Neural cell (in vitro differentiated cells): ENCODE results near the gene PKIB. TPM values are rescaled to one million over a fixed set of nuclear protein-coding genes. Genes with fewer than 3 reads are reported as not detected.

Experiments used
- H2AFZ ChIP-seq: fragments of 200-600, 300-800 bp; sonication (generic), shearing (Covaris generic); 2 replicates; pipeline ENCODE4 v1.6.0; 2014; ENCODE audit warnings: low read depth, mild to moderate bottlenecking, antibody characterized with exemption, low read length, moderate library complexity
- H3F3A ChIP-seq: fragments of 200-600 bp; shearing (Covaris generic); 2 replicates; pipeline ENCODE4 v1.6.1; 2016; ENCODE audit warnings: mild to moderate bottlenecking, moderate library complexity, mixed read lengths, antibody characterized with exemption, low read length; ENCODE audit not compliant: insufficient read depth, poor library complexity, severe bottlenecking
- H3K27ac ChIP-seq: fragments of 200-600, 300-800 bp; sonication (generic), shearing (Covaris generic); 2 replicates; pipeline ENCODE4 v1.5.1; 2014; ENCODE audit warnings: mild to moderate bottlenecking, low read length, moderate library complexity
- H3K27me3 ChIP-seq: fragments of 300-800, 200-600 bp; sonication (generic), shearing (Covaris generic); 2 replicates; pipeline ENCODE4 v1.6.0; 2014; ENCODE audit warnings: mild to moderate bottlenecking, low read depth, low read length, moderate library complexity; ENCODE audit not compliant: insufficient read depth
- H3K36me3 ChIP-seq: fragments of 300-800, 200-600 bp; sonication (generic), shearing (Covaris generic); 2 replicates; pipeline ENCODE4 v1.5.1; 2014; ENCODE audit warnings: mild to moderate bottlenecking, antibody characterized with exemption, low read length, moderate library complexity; ENCODE audit not compliant: insufficient read depth
- H3K4me2 ChIP-seq: fragments of 300-800, 200-600 bp; sonication (generic), shearing (Covaris generic); 2 replicates; pipeline ENCODE4 v1.6.0; 2014; ENCODE audit warnings: mild to moderate bottlenecking, low read length
- H3K4me3 ChIP-seq: fragments of 300-800, 200-600 bp; sonication (generic), shearing (Covaris generic); 2 replicates; pipeline ENCODE4 v1.5.1; 2014; ENCODE audit warnings: mild to moderate bottlenecking, low read length, moderate library complexity
- H3K79me2 ChIP-seq: fragments of 200-600 bp; shearing (Covaris generic); replicated peaks from 2 replicates; pipeline ENCODE4 v1.6.0; 2014; ENCODE audit warnings: mild to moderate bottlenecking, low read length, moderate library complexity; ENCODE audit not compliant: insufficient read depth
- H3K9ac ChIP-seq: fragments of 300-800, 200-600 bp; sonication (generic), shearing (Covaris generic); 2 replicates; pipeline ENCODE4 v1.6.1; 2016; ENCODE audit warnings: mild to moderate bottlenecking, low read length, mixed read lengths
- H3K9me2 ChIP-seq: fragments of 200-600 bp; shearing (Covaris generic); 2 replicates; pipeline ENCODE4 v1.6.1; 2016; ENCODE audit warnings: mild to moderate bottlenecking, low read length, mixed read lengths; ENCODE audit not compliant: insufficient read depth
- H3K9me3 ChIP-seq: fragments of 200-600, 300-800 bp; sonication (generic), shearing (Covaris generic); 2 replicates; pipeline ENCODE4 v1.6.1; 2016; ENCODE audit warnings: mild to moderate bottlenecking, mixed run types, low read length, moderate library complexity, mixed read lengths
- H4K20me1 ChIP-seq: fragments of 200-600 bp; shearing (Covaris generic); 2 replicates; pipeline ENCODE4 v1.6.1; 2016; ENCODE audit warnings: mild to moderate bottlenecking, mixed run types; ENCODE audit not compliant: insufficient read depth
- EP300 ChIP-seq: fragments of 450-650 bp; conservative IDR thresholded peaks from 2 replicates; pipeline ENCODE4 v1.6.1; 2014; ENCODE audit warnings: antibody characterized with exemption, mild to moderate bottlenecking, moderate library complexity; ENCODE audit not compliant: poor library complexity, severe bottlenecking
- EZH2 ChIP-seq: fragments of 200-600, 300-800 bp; shearing (Covaris generic), sonication (generic); IDR thresholded peaks from 2 replicates; pipeline ENCODE4 v1.6.1; 2014; ENCODE audit warnings: antibody characterized with exemption, low read length, borderline replicate concordance, mild to moderate bottlenecking; ENCODE audit not compliant: insufficient read depth, poor library complexity, severe bottlenecking
- MXI1 ChIP-seq: fragments of 450-650 bp; conservative IDR thresholded peaks from 2 replicates; pipeline ENCODE4 v1.6.1; 2014; ENCODE audit warnings: antibody characterized with exemption, mild to moderate bottlenecking; ENCODE audit not compliant: poor library complexity, severe bottlenecking
- POLR2AphosphoS5 ChIP-seq: IDR thresholded peaks from 2 replicates; pipeline ENCODE4 v1.6.1; 2012
- RAD21 ChIP-seq: fragments of 450-650 bp; conservative IDR thresholded peaks from 2 replicates; pipeline ENCODE4 v1.6.1; 2014; ENCODE audit warnings: antibody characterized with exemption, mild to moderate bottlenecking, moderate library complexity
- REST ChIP-seq: IDR thresholded peaks from 2 replicates; pipeline ENCODE4 v1.6.1; 2012; ENCODE audit warnings: borderline replicate concordance
- SMC3 ChIP-seq: fragments of 450-650 bp; conservative IDR thresholded peaks from 2 replicates; pipeline ENCODE4 v1.6.1; 2014; ENCODE audit warnings: antibody characterized with exemption, mild to moderate bottlenecking, moderate library complexity; ENCODE audit not compliant: poor library complexity
- TAF1 ChIP-seq: IDR thresholded peaks from 2 replicates; pipeline ENCODE4 v1.6.1; 2012; ENCODE audit warnings: low read depth
- polyA plus RNA-seq: library from polyadenylated mRNA; depleted of rRNA; stranded (reverse); fragments of >200 nt; gene quantifications from 2 replicates; pipeline ENCODE4 v1.2.3, GENCODE V29; 2014
- TF ChIP-seq, protein P1 (sequence below): fragments of 450-650 bp; IDR thresholded peaks from 2 replicates; pipeline ENCODE4 v1.5.1; 2014; ENCODE audit warnings: antibody characterized with exemption, mild to moderate bottlenecking, moderate library complexity; ENCODE audit not compliant: poor library complexity, severe bottlenecking

PKIB gene
- polyA plus RNA-seq, 1 donor from 2014 or later: 22.8 TPM

DNA sequence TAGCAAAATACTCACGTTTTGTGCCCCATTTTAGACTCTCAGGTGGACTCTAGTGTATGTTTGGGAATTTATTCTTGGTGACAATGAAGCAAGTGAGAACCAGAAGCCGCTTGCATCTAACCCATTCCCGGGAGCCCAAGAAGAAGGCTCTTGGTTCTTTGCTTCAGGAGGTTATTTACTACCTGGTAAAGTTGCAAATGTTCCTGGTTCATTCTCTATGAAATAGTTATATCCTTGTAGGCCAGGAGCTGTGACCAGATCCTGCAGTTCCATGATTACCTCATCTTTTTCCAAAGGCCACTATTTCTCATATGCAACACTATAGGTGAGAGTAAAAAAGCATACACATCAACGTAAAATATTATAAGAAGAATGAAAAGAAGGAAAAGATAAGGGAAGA, 108.4 kb downstream of the PKIB start:
- H3K79me2 ChIP-seq: no peaks in the 10 kb centered on the region
- no peak overlapping the region for H2AFZ ChIP-seq
- H3K36me3 ChIP-seq: no peaks in the 10 kb centered on the region
- no peak overlapping the region for H3K4me2 ChIP-seq
- H3K9me3 ChIP-seq: no peaks in the 10 kb centered on the region
- no peaks in the 10 kb centered on the region for H3K27me3 ChIP-seq
- H3K9me2 ChIP-seq: no peaks in the 10 kb centered on the region
- no peaks in the 10 kb centered on the region for H4K20me1 ChIP-seq
- no peak overlapping the region for H3K9ac ChIP-seq
- H3F3A ChIP-seq: no peaks in the 10 kb centered on the region
- no peak overlapping the region for H3K27ac ChIP-seq
- no peak for TF ChIP-seq RAD21
- TF ChIP-seq, protein P1, sequence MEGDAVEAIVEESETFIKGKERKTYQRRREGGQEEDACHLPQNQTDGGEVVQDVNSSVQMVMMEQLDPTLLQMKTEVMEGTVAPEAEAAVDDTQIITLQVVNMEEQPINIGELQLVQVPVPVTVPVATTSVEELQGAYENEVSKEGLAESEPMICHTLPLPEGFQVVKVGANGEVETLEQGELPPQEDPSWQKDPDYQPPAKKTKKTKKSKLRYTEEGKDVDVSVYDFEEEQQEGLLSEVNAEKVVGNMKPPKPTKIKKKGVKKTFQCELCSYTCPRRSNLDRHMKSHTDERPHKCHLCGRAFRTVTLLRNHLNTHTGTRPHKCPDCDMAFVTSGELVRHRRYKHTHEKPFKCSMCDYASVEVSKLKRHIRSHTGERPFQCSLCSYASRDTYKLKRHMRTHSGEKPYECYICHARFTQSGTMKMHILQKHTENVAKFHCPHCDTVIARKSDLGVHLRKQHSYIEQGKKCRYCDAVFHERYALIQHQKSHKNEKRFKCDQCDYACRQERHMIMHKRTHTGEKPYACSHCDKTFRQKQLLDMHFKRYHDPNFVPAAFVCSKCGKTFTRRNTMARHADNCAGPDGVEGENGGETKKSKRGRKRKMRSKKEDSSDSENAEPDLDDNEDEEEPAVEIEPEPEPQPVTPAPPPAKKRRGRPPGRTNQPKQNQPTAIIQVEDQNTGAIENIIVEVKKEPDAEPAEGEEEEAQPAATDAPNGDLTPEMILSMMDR: no peak
- no peak for TF ChIP-seq MXI1
- TF ChIP-seq EZH2: no peak
- no peak for TF ChIP-seq REST
- no peak for TF ChIP-seq POLR2AphosphoS5
- no peak for TF ChIP-seq TAF1
- no peak for TF ChIP-seq SMC3
- no peak for TF ChIP-seq EP300
- H3K4me3 ChIP-seq: no peak overlapping the region

GRCh38 chr6:122719176-122719575, 109.0 kb downstream of the PKIB start:
- Histone ChIP-seq H3K4me3 (no peak overlapping the region), H2AFZ (no peak overlapping the region), H3K9me3 (no peaks in the 10 kb centered on the region), H3K9ac (no peak overlapping the region), H3K27ac (no peak overlapping the region), H3K36me3 (no peaks in the 10 kb centered on the region), H3K4me2 (no peak overlapping the region), H3K79me2 (no peaks in the 10 kb centered on the region), H4K20me1 (no peaks in the 10 kb centered on the region), H3F3A (no peaks in the 10 kb centered on the region), H3K9me2 (no peaks in the 10 kb centered on the region), H3K27me3 (no peaks in the 10 kb centered on the region)
- TF ChIP-seq REST (no peak), POLR2AphosphoS5 (no peak), EP300 (no peak), EZH2 (no peak), TAF1 (no peak), RAD21 (no peak), MXI1 (no peak), SMC3 (no peak)
- TF ChIP-seq, protein P1: no peak
